Fibroblast of lung (primary cell): Measurements from ENCODE around the gene AGR3. TPM values are rescaled to one million over a fixed set of nuclear protein-coding genes. Genes with fewer than 3 reads are reported as not detected.

Experiments
- DNase-seq, 2 donors: peaks; one replicate each; pipeline versions ENCODE4 v3.0.0 to v3.0.0-alpha.2; 2010; ENCODE audit warnings: low read depth in 2 of 2
- H2AFZ ChIP-seq: 2 replicates; pipeline ENCODE4 v1.5.1; 2012; ENCODE audit warnings: low read length, control low read depth, inconsistent platforms
- H3K27ac ChIP-seq: 2 replicates; pipeline ENCODE4 v1.5.1; 2011; ENCODE audit warnings: low read length, control low read depth; ENCODE audit not compliant: insufficient read depth
- H3K27me3 ChIP-seq: 2 replicates; pipeline ENCODE4 v1.5.1; 2011; ENCODE audit warnings: mild to moderate bottlenecking, low read length; ENCODE audit not compliant: control insufficient read depth, insufficient read depth
- H3K36me3 ChIP-seq: 2 replicates; pipeline ENCODE4 v1.5.1; 2011; ENCODE audit warnings: low read length; ENCODE audit not compliant: control insufficient read depth, insufficient read depth
- H3K4me1 ChIP-seq: 2 replicates; pipeline ENCODE4 v1.5.1; 2011; ENCODE audit warnings: low read length; ENCODE audit not compliant: control insufficient read depth, insufficient read depth; ENCODE audit errors: extremely low read depth
- H3K4me2 ChIP-seq: 2 replicates; pipeline ENCODE4 v1.5.1; 2011; ENCODE audit warnings: low read length, control low read depth; ENCODE audit not compliant: insufficient read depth; ENCODE audit errors: extremely low read depth
- H3K4me3 ChIP-seq, 4 experiments: fragments of 200-600 bp in 1 of 4; sonication (generic) in 1 of 4; replicated peaks in 1 of 4; 2 replicates each; pipeline ENCODE4 v1.5.1; 2011 to 2016; ENCODE audit warnings: low read length in 4 of 4, low read depth in 3 of 4, mild to moderate bottlenecking in 3 of 4, control low read depth in 2 of 4, inconsistent platforms in 1 of 4, mixed read lengths in 1 of 4; ENCODE audit not compliant: insufficient read depth in 1 of 4; ENCODE audit errors: control extremely low read depth in 1 of 4
- H3K79me2 ChIP-seq: 2 replicates; pipeline ENCODE4 v1.5.1; 2012; ENCODE audit warnings: mild to moderate bottlenecking, low read length, inconsistent platforms; ENCODE audit not compliant: control insufficient read depth, insufficient read depth
- H3K9ac ChIP-seq: 2 replicates; pipeline ENCODE4 v1.5.1; 2011; ENCODE audit warnings: mild to moderate bottlenecking, low read length, control low read depth; ENCODE audit not compliant: insufficient read depth
- H3K9me3 ChIP-seq: 2 replicates; pipeline ENCODE4 v1.5.1; 2012; ENCODE audit warnings: low read depth, low read length; ENCODE audit not compliant: control insufficient read depth, insufficient read depth
- H4K20me1 ChIP-seq: 2 replicates; pipeline ENCODE4 v1.5.1; 2011; ENCODE audit warnings: low read length; ENCODE audit not compliant: control insufficient read depth, insufficient read depth; ENCODE audit errors: extremely low read depth
- CTCF ChIP-seq, 2 donors: IDR thresholded peaks in 1 of 2; conservative IDR thresholded peaks in 1 of 2; 1 replicate in 1 of 2; 2 replicates in 1 of 2; pipeline ENCODE4 v1.5.1; 2011 to 2012; ENCODE audit warnings: low read length in 2 of 2, control low read depth in 1 of 2, inconsistent platforms in 1 of 2, low read depth in 1 of 2, mild to moderate bottlenecking in 1 of 2
- EZH2 ChIP-seq: IDR thresholded peaks from 2 replicates; pipeline ENCODE4 v1.5.1; 2012; ENCODE audit warnings: low read length, control low read depth, mild to moderate bottlenecking; ENCODE audit errors: missing control alignments
- polyA plus RNA-seq, 2 donors: library from polyadenylated mRNA; depleted of rRNA in 1 of 2; stranded (reverse) in 1 of 2; unstranded in 1 of 2; fragments of >200 nt; gene quantifications; 2 replicates each; pipeline ENCODE4 v1.2.1, GENCODE V29; 2011 to 2012; ENCODE audit warnings: missing spikeins in 1 of 2
- total RNA-seq: library from RNA; depleted of rRNA; stranded (reverse); fragments of >200 nt; gene quantifications from 2 replicates; pipeline ENCODE4 v1.2.1, GENCODE V29; 2014

The AGR3 gene
- total and polyA plus RNA-seq, 2 donors (not counting 1 experiment from before 2014, with no cell fraction given): not detected

GRCh38 chr7:16900209-16900768 lies 18.5 kb upstream of the AGR3 start:
- Histone ChIP-seq H3K9ac (no peak overlapping the region), H3K4me1 (no peaks in the 10 kb centered on the region), H4K20me1 (no peaks in the 10 kb centered on the region), H3K9me3 (no peaks in the 10 kb centered on the region), H3K4me3 (no peak overlapping the region), H3K4me2 (no peak overlapping the region), H3K27ac (no peak overlapping the region), H3K79me2 (no peaks in the 10 kb centered on the region), H3K36me3 (no peaks in the 10 kb centered on the region), H3K27me3 (no peaks in the 10 kb centered on the region), H2AFZ (no peak overlapping the region)
- no peak for DNase-seq
- TF ChIP-seq EZH2 (no peak), CTCF (conservative IDR thresholded peaks at IDR 0.05 in 1 of 2, IDR thresholded peaks at IDR 0.05 in 1 of 2; ENCODE audit: low read depth in 1 of 2, low read length in 2 of 2) (no peak)

- no peaks in the 10 kb centered on the region for H4K20me1 ChIP-seq
- no peak for TF ChIP-seq EZH2
- TF ChIP-seq CTCF (conservative IDR thresholded peaks at IDR 0.05 in 1 of 2, IDR thresholded peaks at IDR 0.05 in 1 of 2; ENCODE audit: low read depth in 1 of 2, low read length in 2 of 2): no peak
- H3K36me3 ChIP-seq: no peaks in the 10 kb centered on the region
- no peaks in the 10 kb centered on the region for H3K79me2 ChIP-seq
- H2AFZ ChIP-seq: no peak overlapping the region
- no peaks in the 10 kb centered on the region for H3K9me3 ChIP-seq
- no peaks in the 10 kb centered on the region for H3K27me3 ChIP-seq
- no peak overlapping the region for H3K4me3 ChIP-seq
- H3K9ac ChIP-seq: no peak overlapping the region
- no peak overlapping the region for H3K27ac ChIP-seq
- DNase-seq: no peak
- no peak overlapping the region for H3K4me2 ChIP-seq
- no peaks in the 10 kb centered on the region for H3K4me1 ChIP-seq
These were observed 10.3 kb upstream of the AGR3 start for GRCh38 chr7:16891874-16892643.

- no peak overlapping the region for H3K4me3 ChIP-seq
- no peaks in the 10 kb centered on the region for H3K4me1 ChIP-seq
- no peaks in the 10 kb centered on the region for H3K27me3 ChIP-seq
- H3K27ac ChIP-seq: no peak overlapping the region
- H3K79me2 ChIP-seq: no peaks in the 10 kb centered on the region
- H3K36me3 ChIP-seq: no peaks in the 10 kb centered on the region
- peak; percentile 44 to 74 for DNase-seq
- H4K20me1 ChIP-seq: no peaks in the 10 kb centered on the region
- H3K9ac ChIP-seq: no peak overlapping the region
- peak; percentile 43 to 63 for TF ChIP-seq CTCF (conservative IDR thresholded peaks at IDR 0.05 in 1 of 2, IDR thresholded peaks at IDR 0.05 in 1 of 2; ENCODE audit: low read depth in 1 of 2, low read length in 2 of 2)
- TF ChIP-seq EZH2: no peak
- H3K9me3 ChIP-seq: no peaks in the 10 kb centered on the region
- H2AFZ ChIP-seq: no peak overlapping the region
- H3K4me2 ChIP-seq: no peak overlapping the region
These were observed 9.6 kb upstream of the AGR3 start for GRCh38 chr7:16891338-16891737.
